Inferior parietal cortex (tissue), 1 donor: ENCODE results near the gene PRKN.
"Not testable (repeated sequence)": the region's sequence is repeated elsewhere in the genome, so short reads cannot be mapped to it uniquely, and the experiment has no call there.

Experiments
- DNase-seq: peaks from one replicate; pipeline ENCODE4 v3.0.0-alpha.2; 2016; ENCODE audit errors: extremely low spot score

Gene PRKN

GRCh38 chr6:162710936-162711335 lies 16.6 kb downstream of the PRKN start:
- no peak for DNase-seq

GRCh38 chr6:162710419-162710818 lies 17.1 kb downstream of the PRKN start:
- no peak for DNase-seq

GRCh38 chr6:162709431-162709830 lies 18.1 kb downstream of the PRKN start:
- DNase-seq, result no peak

GRCh38 chr6:162708971-162709370 lies 18.6 kb downstream of the PRKN start:
- DNase-seq, result no peak

GRCh38 chr6:162706232-162706631 lies 21.3 kb downstream of the PRKN start:
- peak; percentile 63 for DNase-seq

- DNase-seq, result no peak
These were observed 21.8 kb downstream of the PRKN start for GRCh38 chr6:162705736-162706135.

GRCh38 chr6:162704001-162704400 lies 23.6 kb downstream of the PRKN start:
- DNase-seq, result no peak

- no peak for DNase-seq
These were observed 25.1 kb downstream of the PRKN start for GRCh38 chr6:162702446-162702845.

GRCh38 chr6:162701551-162701950 lies 26.0 kb downstream of the PRKN start:
- DNase-seq, result no peak

- no peak for DNase-seq
These were observed 26.6 kb downstream of the PRKN start for GRCh38 chr6:162700966-162701365.

GRCh38 chr6:162699961-162700360 lies 27.6 kb downstream of the PRKN start:
- no peak for DNase-seq

GRCh38 chr6:162698440-162698839 lies 29.1 kb downstream of the PRKN start:
- no peak for DNase-seq

GRCh38 chr6:162697872-162698403 lies 29.6 kb downstream of the PRKN start:
- DNase-seq, result no peak

GRCh38 chr6:162690158-162690557 lies 37.4 kb downstream of the PRKN start:
- no peak for DNase-seq

GRCh38 chr6:162688751-162689345 lies 38.7 kb downstream of the PRKN start:
- DNase-seq, result no peak

- DNase-seq, result no peak
These were observed 42.0 kb downstream of the PRKN start for GRCh38 chr6:162685586-162685985.

GRCh38 chr6:162684961-162685360 lies 42.6 kb downstream of the PRKN start:
- DNase-seq, result no peak

GRCh38 chr6:162684052-162684451 lies 43.5 kb downstream of the PRKN start:
- DNase-seq, result no peak

- no peak for DNase-seq
These were observed 44.4 kb downstream of the PRKN start for GRCh38 chr6:162683135-162683534.

- DNase-seq, result no peak
These were observed 46.1 kb downstream of the PRKN start for GRCh38 chr6:162681447-162681846.

GRCh38 chr6:162680871-162681270 lies 46.7 kb downstream of the PRKN start:
- DNase-seq, result no peak

- DNase-seq, result no peak
These were observed 47.2 kb downstream of the PRKN start for GRCh38 chr6:162680367-162680766.

GRCh38 chr6:162679681-162680080 lies 47.9 kb downstream of the PRKN start:
- DNase-seq, result no peak

GRCh38 chr6:162678896-162679295 lies 48.7 kb downstream of the PRKN start:
- not testable (repeated sequence) for DNase-seq
